KOPT-K1 (cell line): ENCODE measurements around the gene EIF5AL1.
"Not testable (repeated sequence)": the region's sequence is repeated elsewhere in the genome, so short reads cannot be mapped to it uniquely, and the experiment has no call there.

Experiments used
- H3K27ac ChIP-seq: fragments of 200-600 bp; sonication (generic); 2 replicates; pipeline ENCODE4 v1.5.1; 2016; ENCODE audit warnings: antibody characterized with exemption, mild to moderate bottlenecking, low read depth, low read length; ENCODE audit not compliant: poor library complexity, severe bottlenecking
- H3K36me3 ChIP-seq: fragments of 200-600 bp; sonication (generic); 2 replicates; pipeline ENCODE4 v1.5.1; 2017; ENCODE audit warnings: antibody characterized with exemption, mild to moderate bottlenecking, low read length, moderate library complexity; ENCODE audit not compliant: insufficient read depth
- H3K9me3 ChIP-seq: fragments of 200-600 bp; sonication (generic); 2 replicates; pipeline ENCODE4 v1.5.1; 2017; ENCODE audit warnings: antibody characterized with exemption, low read length, mild to moderate bottlenecking; ENCODE audit not compliant: insufficient read depth, poor library complexity, severe bottlenecking

EIF5AL1 gene

DNA sequence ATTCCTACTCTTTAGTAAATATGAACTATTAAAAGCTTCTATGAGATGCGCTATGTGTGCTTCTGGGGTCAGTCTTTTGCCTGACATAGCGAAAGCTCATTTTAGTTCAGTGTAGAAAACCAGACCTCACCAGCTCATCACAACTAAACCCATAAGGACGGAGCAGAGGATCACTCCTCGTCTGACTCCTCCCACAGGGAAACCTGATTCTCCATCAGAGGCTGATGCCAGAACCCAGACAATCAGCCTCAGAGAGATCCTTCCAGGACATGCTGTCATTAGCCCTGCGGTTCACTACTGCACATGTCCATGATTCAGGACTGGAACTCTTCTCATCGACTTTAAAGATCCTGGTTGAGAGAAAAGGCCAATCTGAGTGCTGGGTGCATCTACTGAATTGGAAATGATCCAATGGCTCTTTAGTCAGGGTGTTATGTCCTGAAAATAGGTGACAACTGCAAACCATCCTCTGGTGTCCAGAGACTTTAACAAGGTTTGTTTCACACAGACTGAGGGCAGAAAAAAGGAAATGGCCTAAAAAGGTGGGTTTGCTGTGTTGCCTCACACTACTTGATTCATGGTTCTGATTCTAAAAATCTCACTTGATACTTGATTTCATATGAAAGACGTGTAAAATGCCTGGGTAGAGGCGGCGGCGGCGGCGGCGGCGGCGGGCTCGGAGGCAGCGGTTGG is at the start of gene EIF5AL1:
TSS of gene EIF5AL1 (plus strand) at position 643 of the 693 bp plus-strand sequence. CDS start 117 bp downstream, outside the sequence.
- not testable (repeated sequence) for H3K9me3 ChIP-seq, H3K36me3 ChIP-seq, H3K27ac ChIP-seq

DNA sequence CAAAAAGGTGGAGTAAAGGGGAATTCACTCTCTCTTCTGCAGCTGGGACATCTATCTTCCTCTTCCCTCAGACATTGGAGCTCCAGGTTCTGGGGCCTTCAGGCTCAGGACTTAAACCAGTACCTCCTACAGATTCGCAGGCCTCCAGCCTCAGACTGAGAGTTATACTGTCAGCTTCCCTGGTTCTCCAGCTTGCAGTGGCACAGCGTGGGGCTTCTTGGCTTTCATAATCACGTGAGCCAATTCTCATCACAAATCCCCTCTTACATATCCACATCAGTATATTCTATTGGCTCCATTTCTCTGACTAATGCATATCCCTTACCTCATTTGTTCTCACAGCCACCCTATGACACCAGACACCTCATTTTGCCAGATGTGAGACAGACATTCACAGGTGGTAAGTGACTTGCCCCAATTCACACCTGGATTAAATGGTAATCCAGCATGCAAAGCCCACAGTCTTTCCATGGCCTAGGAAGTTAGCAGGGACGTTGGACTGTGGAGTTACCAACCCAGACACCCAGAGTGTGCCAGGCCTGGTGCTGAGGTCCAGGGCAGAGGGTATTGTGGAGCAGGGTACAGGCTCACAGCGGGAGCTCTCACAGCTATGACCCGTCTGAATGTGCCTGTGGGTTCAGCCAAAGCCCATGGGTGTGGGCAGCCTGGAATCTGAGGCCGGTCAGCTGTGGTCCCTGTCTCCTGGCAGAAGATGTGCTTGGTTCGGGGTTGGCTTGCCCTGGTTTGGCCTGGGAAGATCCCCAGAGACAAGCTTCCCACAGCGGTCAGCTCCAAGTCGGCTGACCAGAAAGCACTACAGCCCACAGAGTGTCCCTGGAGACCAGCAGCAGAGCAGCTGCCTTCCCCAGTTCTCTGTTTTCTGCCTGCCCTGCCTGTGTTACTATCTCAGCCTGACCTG is 48.5 kb upstream of the EIF5AL1 start:
- no peaks in the 10 kb centered on the region for H3K9me3 ChIP-seq
- H3K27ac ChIP-seq = no peak overlapping the region
- no peaks in the 10 kb centered on the region for H3K36me3 ChIP-seq

DNA sequence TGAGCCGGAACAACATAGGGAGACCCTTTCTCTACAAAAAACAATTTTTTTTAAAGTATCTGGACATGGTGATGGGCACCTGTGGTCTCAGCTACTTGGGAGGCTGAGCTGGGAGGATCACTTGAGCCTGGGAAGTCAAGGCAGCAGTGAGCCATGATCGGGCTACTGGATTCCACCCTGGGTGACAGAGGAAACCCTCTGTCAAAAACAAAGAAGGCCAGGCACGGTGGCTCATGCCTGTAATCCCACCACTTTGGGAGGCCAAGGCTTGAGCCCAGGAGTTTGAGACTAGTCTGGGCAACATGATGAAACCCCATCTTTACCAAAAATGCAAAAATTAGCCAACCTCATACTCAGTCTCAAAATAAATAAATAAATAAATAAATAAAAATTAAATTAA is 47.0 kb upstream of the EIF5AL1 start:
- Histone ChIP-seq H3K9me3 (no peaks in the 10 kb centered on the region), H3K36me3 (no peaks in the 10 kb centered on the region)

GRCh38 chr10:79468015-79468560 is 44.2 kb upstream of the EIF5AL1 start:
- Histone ChIP-seq H3K9me3 (no peaks in the 10 kb centered on the region), H3K27ac (no peak overlapping the region), H3K36me3 (no peaks in the 10 kb centered on the region)

More for the DNA sequence above, 47.0 kb upstream of the EIF5AL1 start:
- H3K27ac ChIP-seq = no peak overlapping the region

DNA sequence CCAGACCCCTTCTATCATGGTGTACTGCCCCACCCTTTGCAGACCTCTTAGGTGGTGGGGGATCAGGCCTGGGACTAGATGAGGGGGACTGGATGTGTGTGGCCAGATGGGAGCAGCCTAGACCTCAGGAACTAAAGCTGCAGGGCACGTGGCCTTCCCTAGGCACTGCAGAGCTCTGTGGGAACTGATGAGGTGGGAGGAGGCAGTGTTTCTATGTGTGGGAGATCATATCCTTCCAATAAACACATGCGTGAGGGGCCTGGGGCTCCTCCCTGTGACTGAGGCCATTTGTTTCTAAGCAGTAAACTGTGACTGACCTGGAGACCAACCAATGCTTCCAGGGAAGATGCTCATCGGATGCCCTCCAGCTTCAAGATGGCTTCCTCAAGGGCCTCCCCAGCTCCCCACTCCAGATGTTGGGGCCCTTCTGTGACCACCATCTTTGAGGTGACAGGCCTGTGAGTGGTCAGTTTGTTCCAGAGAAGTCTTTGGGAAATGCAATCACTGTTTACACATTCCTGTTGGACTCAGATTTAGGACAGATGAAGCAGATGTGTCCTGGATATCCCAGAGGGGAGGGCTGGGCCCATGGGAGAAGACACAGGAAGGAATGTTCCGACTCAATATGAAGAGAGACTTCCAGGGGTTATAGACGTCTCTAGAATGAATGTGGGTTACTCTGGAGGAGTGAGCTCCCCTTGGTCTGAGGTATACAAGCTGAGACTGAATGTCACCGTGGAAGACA is 43.3 kb upstream of the EIF5AL1 start:
- Histone ChIP-seq H3K27ac (no peak overlapping the region), H3K9me3 (no peaks in the 10 kb centered on the region), H3K36me3 (no peaks in the 10 kb centered on the region)

DNA sequence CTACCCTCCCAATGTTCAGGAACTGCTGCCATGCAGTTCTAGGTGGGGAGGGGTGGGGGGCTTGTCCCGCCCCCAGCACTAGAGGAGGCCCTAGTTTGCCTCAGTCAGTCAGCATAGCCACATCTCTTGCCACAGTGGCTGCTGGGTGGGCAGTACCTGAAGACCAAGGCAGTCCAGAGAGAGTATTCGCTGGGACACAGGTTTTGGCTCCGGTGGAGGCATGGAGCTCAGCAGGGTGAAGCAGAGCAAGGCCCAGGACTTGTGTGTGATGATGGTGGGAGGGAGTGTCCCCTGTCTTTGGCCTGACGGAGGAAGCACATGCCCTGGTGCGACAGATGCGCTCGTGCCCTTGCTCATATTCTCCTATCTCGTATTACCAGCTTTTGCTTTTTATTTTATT is 42.2 kb upstream of the EIF5AL1 start:
- Histone ChIP-seq H3K36me3 (no peaks in the 10 kb centered on the region), H3K27ac (no peak overlapping the region)

GRCh38 chr10:79471776-79472175 is 40.6 kb upstream of the EIF5AL1 start:
- Histone ChIP-seq H3K36me3 (no peaks in the 10 kb centered on the region), H3K27ac (no peak overlapping the region), H3K9me3 (no peaks in the 10 kb centered on the region)

More for the DNA sequence above, 42.2 kb upstream of the EIF5AL1 start:
- no peaks in the 10 kb centered on the region for H3K9me3 ChIP-seq

- H3K27ac ChIP-seq = no peak overlapping the region
- no peaks in the 10 kb centered on the region for H3K36me3 ChIP-seq
- H3K9me3 ChIP-seq = no peaks in the 10 kb centered on the region
These were observed 39.9 kb upstream of the EIF5AL1 start for GRCh38 chr10:79472449-79472848.

- Histone ChIP-seq H3K36me3 (no peaks in the 10 kb centered on the region), H3K9me3 (no peaks in the 10 kb centered on the region), H3K27ac (no peak overlapping the region)
These were observed 39.4 kb upstream of the EIF5AL1 start for GRCh38 chr10:79472951-79473350.

GRCh38 chr10:79473496-79474095 is 38.7 kb upstream of the EIF5AL1 start:
- no peaks in the 10 kb centered on the region for H3K36me3 ChIP-seq
- H3K27ac ChIP-seq = no peak overlapping the region
- no peaks in the 10 kb centered on the region for H3K9me3 ChIP-seq

DNA sequence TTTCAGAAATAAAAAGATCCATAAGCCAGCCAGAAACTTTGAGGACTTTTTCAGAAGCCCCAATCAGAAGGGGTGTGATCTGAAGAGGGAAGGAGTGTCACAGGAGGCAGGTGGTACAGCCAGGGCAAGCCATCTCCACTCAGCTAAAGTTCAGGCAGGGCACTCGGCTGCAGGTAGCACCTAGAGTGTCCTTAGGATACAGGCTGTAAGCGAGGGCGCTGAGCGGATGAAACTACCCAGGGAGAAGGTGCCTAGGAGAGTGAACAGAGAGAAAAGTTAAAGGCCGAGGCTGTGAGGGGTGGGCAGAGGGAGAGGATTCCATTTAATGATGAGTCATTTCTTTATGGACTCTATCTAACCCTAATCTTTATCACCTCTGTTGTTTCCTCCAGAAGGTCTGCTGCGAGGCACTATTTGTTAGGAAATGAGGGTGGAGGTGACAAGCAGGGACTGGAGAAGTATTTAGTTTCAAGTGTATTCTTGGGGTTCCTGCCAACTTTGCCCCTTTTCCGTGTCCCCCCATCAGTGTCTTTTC is 37.1 kb upstream of the EIF5AL1 start:
- H3K36me3 ChIP-seq = no peaks in the 10 kb centered on the region
- no peak overlapping the region for H3K27ac ChIP-seq
- no peaks in the 10 kb centered on the region for H3K9me3 ChIP-seq

DNA sequence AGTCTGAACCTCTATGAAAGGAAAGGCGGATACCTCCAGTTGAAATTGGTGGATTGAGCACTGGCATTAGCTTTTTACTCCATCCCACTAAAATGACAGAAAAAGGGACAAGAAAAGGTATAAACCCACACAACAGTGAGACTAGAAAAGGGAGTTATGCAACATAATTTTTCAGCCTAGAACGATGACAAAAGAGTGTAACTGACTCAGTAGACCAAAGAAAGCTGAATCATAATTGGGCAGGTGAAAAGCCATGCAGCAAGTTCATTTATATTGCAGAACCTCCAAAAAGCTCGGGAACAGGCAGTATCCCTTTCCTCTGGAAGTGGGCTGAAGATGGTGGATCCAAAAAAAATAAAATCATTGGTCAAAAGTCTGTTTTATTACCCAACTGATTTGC is 36.5 kb upstream of the EIF5AL1 start:
- no peak overlapping the region for H3K27ac ChIP-seq
- H3K9me3 ChIP-seq = no peaks in the 10 kb centered on the region
- no peaks in the 10 kb centered on the region for H3K36me3 ChIP-seq

GRCh38 chr10:79476645-79477044 is 35.7 kb upstream of the EIF5AL1 start:
- no peaks in the 10 kb centered on the region for H3K36me3 ChIP-seq
- H3K9me3 ChIP-seq = no peaks in the 10 kb centered on the region
- H3K27ac ChIP-seq = no peak overlapping the region

- H3K36me3 ChIP-seq = no peaks in the 10 kb centered on the region
- no peaks in the 10 kb centered on the region for H3K9me3 ChIP-seq
- no peak overlapping the region for H3K27ac ChIP-seq
These were observed 34.9 kb upstream of the EIF5AL1 start for GRCh38 chr10:79477456-79477855.
